Activated T-cell treated with anti-CD3 and anti-CD28 coated beads for 4 hours (primary cell): ENCODE data around the gene FAM83F.
"Not testable (repeated sequence)": the region's sequence is repeated elsewhere in the genome, so short reads cannot be mapped to it uniquely, and the experiment has no call there.

Experiments
- DNase-seq: peaks from one replicate; pipeline ENCODE4 v3.0.0-alpha.2; 2020

FAM83F gene

DNA sequence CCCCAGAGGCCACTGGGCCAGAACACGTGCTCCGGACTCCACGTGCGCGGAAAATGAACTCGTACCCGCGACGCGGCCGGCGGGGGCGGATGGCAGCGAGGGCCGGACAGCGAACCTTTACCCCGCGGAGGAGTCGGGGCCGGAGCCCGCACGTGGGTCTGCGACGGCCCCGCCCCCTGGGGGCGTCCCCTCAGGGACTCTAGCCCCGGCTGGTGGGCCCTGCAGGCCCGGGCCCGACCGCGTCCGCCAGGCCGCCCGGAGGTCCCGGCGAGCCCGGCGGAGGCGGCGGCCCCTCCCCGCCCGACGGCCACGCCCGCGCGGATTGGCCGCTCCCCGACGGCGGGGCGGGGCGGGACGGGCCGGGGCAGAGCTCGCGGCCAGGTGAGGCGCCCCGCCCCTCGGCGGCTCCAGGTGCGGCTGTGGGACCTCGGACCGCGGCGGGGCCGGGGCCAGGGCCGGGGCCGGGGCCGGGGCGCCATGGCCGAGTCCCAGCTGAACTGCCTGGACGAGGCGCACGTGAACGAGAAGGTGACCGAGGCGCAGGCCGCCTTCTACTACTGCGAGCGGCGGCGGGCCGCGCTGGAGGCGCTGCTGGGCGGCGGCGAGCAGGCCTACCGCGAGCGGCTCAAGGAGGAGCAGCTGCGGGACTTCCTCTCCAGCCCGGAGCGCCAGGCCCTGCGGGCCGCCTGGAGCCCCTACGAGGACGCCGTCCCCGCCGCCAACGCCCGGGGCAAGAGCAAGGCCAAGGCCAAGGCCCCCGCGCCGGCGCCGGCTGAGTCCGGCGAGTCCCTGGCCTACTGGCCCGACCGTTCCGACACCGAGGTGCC lies at the start of gene FAM83F:
TSS of gene FAM83F (plus strand) at position 389 of the 827 bp plus-strand sequence. CDS start at position 478, 89 bp downstream.
- DNase-seq: no peak

DNA sequence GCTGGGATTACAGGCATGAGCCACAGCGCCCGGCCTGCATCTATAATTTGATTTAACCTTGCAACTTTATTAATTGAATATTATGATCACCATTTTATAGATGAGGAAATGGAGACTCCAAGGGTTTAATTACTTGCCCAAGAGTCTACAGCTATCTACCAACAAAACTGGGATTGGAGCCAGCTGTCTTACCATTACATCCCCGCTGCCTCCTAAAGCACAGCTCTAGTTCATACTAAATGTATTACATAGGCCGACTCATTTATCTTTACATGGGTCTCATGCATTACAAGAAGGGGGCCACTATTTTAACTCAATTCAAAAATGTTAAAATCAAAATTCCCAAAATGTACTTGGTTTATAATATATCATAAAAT lies 48.6 kb upstream of the FAM83F start:
- no peak for DNase-seq

DNA sequence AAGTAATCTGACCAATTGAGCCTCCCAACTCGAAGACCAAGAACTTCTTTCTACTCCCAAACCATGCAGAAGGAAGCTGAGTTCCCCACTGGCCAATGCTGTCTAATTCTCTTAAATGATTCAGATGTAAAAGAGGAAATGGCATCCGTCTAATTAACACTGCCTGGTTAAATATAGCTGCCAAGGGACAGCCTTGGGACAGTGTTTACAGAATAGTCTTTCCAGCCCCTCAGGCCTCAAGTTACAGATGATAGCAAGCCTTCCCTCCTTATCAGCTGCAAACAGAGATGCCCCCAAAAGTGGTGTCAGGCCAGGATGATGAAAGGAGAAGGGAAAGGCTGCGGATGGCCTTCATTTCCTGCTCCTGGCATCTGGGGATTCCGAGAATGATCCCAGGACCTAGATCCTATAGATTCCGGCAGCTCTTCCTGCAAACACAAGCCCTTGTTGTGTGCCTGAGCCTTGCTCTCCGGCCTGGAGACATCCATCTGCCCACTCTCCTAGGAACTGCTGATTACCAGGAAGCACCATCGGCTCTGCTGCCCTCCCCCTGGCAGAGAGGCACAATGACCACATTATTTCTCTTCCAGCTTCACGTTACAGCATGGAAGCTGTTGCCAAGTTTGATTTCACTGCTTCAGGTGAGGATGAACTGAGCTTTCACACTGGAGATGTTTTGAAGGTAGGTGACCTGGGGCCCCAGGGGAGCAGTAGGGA lies 48.1 kb upstream of the FAM83F start:
- no peak for DNase-seq

DNA sequence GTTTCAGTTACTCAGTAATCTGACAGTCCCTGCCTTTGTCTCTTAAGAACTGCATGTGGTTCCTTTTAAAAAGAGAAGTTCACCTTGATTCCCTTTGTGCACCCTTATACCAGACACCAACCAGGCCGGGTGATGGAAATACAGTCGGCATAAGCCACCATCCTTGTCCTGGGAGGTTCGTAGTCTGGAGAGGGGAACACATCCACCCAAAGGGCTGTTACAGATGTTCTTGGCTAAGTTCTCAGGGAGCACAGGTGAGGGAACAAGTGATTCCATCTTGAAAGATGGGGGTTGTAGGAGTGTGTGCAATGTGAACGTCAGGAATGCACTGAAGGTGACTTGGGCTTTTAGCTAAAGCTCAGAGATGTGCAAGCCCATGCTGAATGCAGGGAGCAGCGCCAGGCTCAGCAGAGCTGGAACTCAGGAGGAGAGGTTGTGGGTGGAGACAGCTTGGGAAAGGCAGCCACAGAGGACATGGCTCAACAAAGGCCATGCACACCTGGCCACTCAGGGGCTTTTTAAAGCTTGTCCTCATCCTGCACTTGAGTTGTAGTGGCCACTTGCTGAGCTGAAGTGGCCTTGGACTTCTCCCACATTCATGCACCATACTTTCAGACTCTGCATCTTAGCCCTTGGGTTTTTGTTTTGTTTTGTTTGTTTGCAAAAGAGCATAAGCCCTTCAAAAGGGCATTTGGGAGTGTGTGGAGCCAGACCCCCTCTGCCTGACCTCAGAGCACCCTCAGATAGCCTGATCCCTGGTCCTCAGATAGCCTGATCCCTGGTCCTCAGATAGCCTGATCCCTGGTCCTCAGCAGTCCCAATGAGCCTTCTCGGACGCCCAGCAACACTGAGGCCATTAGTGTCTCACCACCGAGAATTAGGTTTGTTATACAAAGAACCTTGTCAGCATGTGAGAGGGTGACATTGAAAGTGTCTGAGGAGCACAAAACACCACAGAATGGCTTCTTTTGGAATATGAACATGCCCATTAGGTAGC lies 47.2 kb upstream of the FAM83F start:
- no peak for DNase-seq

DNA sequence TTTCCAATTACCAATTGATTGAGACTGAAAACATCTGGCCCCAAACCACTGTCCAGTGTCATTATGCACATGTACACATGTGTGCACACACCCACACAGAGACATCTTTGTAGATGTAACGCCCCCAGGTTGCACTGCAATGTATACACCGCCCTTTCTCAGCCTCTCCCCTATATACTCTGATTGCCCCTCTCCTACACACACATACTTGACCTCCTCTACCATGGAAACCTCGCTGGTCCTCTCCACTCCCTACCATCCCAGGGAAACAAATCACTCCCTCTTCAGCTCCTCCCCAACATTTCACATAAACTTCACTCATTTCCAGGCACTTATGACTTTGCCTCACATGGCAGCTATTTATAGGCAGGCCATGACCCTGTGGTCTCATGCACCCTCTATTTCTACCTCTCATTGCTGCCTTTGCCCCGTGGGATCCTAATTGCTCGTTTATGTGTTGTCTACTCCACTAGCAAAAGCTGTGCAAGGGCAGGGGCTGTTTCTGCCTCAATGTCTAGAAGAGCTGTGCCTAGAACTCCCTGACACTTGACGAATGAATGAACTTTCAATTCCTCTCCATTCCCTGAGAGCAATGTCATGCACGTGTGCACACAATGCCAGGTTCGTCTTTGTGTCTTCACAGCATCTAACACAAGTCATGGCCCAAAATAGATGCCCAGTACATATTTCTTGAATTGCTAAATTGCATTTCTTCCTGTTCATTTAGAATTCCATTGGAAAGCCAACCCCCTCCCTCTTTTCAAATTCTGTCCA lies 44.6 kb upstream of the FAM83F start:
- DNase-seq: no peak

DNA sequence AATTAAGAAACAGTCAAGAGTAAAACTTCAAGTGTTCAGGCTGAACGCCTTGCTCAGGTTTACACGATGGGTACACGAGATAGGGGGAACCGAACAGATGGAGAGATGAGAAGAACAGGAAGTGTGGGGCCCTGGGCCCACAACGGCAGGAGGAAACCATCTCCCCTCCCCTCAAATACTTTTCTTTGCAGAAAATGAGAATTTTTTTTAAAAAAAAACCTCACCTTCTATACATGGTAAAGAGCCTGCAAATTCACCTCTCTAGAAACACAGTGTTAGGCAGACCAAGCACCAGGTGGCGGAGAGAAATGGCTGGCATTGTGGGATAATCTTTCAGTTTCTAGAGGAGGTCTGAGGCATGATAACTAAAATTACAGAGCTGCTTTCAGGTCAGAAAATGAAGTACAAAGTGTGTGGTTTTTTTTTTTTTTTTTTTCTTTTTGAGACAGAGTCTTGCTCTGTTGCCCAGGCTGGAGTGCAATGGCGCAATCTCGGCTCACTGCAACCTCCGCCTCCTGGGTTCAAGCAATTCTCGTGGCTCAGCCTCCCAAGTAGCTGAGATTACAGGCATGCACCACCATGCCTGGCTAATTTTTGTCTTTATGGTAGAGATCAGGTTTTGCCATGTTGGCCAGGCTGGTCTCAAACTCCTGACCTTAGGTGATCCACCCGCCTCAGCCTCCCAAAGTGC lies 43.0 kb upstream of the FAM83F start:
- not testable (repeated sequence) for DNase-seq

DNA sequence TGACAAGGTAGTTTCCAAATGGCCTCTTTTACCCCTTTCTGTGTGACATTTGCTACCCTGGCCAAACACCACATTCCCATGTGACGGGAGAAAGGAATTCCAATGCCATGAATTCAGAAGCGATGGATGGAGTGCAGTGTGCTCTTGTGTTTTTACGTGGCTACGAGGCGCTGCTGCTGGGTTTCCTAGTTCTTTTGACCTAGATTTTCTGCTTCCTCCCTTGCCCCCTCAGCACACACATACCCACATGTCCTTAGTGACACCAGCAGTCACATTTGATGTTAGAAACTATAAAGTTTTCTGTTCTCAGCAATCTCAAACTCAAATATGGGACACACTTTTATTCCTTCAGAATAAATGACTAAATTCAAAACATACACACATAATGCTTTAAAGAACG lies 42.4 kb upstream of the FAM83F start:
- no peak for DNase-seq

DNA sequence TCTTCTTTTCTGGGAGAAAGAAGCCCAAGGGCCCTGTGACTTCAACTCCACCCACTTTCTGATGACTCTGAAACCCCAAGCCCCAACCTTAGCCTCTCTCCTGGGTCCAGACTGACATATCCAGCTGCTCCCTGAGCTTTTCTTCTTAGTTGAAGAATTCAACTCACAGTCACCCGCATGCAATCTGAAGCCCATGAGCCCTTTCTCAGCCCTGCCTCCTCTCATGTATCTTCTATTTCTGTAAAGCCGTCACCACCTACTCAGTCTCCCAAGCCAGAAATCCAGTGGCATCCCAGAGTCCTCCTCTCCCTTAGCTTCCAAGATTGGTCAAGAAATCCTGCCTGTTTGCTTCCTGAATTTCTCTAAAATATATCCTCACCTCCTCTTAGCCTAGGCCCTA lies 41.7 kb upstream of the FAM83F start:
- DNase-seq: no peak

DNA sequence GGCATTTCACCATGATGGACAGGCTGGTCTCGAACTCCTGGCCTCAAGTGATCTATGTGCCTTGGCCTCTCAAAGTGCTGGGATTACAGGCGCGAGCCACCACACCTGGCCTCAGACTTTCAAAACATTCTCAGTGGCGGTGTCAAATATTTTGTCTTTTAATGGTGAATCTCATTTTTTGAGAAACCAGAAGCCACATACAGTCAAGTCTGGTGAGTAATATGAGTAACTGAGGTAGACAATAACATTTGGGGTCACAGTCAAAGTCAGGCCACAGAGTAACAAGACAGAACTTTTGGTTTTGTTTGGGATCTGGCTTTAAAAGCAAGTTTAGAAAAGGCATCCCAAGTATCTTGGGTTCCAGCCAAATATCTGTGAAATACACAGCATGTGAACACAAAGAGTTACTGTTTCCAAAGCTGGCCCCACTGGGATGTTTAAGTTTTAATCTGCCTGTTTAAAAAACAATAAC lies 40.1 kb upstream of the FAM83F start:
- DNase-seq: no peak

DNA sequence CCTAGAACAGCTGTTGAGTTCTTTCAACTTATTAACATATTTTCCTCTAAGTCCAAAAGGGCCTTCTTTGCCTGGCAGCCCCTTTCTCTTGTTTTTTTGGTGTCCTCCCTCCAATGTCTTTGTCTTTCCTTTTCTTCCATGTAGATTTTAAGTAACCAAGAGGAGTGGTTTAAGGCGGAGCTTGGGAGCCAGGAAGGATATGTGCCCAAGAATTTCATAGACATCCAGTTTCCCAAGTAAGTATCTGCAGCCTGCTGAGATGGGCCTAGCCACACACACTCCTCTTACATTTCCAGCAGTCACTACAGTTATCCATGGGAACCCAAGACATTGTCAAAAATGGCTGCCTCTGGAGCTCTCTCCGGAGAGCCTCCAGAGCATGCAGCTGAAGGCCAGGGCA lies 39.1 kb upstream of the FAM83F start:
- no peak for DNase-seq

DNA sequence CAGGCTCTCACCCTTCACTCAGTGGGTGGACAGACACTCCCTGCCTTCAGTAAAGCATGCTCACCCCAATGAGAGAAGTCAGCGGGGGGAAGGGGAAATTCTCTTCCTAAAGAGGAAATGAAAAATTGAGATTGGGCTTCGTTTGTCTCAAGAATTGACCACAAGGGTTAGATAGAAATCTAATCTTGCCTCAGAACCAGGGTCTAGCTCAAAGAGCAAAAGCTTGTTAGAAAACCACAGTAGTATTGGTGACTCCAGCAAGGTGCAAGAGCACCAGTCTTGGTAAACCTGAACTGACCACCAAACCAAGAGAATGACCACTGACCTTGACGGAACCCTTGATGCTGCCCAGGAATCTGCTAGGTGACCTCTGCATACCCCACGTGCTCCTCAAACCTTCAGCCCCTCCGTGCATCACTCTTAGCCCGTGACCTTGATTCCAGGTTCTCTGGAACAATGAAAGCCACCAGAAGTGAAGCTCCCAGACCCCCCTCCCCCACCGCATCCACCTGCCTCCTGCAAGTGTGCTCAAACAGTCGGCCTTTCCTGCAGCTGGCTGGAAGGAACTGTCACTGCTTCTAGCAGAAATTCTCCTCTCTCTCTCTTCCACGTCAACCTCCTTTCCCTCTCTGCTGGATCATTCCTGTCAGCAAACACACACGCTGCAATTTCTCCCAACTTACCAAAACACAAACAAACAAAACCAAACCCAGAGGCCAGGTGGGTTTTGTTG lies 37.7 kb upstream of the FAM83F start:
- no peak for DNase-seq

DNA sequence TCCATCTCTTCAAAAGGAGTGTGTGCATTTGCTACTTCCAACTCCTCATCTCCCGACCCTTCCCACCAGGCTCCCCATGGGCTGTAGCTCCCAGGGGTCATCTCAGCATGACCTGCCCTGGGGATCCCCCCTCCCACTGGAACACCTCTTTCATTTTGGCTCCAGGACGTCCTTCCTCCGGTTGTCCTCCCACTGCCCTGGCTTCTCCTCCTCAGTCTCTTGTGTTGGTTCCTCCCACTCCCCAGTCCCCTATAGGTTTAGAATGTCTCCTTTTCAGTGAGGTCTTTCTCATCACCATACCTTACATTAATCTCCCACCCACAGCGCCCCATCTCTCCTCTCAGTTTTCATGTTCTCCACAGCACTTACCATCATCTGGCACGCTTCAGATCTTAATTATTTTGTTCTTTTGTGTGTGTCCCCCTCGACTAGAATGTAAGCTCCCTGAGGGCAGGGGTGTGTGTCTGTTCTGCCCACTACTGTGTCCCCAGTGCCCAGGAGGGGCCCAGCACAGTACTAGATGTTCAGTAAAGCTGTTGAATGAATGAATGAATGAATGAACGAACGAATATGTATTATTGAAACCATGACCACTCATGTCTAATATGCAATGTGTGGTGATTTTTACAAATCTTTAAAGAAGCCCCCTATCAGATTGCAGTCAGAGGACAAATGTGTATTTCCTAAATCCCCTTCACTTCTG lies 36.6 kb upstream of the FAM83F start:
- no peak for DNase-seq

DNA sequence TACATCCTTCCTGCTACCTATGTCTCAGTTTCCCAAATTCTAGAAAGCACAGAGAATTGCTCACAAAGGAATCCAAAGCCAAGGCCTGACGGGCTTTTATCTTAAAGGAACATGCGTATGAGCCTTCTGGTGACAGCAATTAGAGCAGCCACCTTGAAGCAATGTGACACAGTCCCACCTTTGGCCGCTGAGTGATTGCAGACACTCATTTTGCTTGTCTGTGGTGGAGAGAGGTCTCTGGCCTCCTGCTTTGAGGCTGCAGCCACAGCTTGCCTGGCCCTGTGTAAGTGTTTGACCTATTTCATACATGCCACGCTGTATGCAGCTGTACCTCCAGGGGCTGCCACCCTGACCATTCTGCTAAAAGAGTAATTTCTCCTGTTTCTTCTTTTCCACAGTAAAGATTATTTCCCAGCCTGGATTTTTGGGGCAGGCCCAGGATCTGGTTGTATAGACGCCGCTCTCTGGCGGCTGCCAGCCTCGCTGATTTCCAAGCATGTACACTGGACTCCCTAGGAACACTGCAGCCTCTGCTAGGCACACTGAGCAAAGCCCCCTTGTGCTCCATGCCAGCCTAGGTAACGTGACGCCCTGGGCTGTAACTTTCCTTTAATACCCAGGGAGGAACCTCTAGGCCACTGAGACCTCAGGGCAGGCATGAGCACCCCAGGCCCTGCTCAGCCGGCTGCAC lies 35.7 kb upstream of the FAM83F start:
- DNase-seq: no peak

DNA sequence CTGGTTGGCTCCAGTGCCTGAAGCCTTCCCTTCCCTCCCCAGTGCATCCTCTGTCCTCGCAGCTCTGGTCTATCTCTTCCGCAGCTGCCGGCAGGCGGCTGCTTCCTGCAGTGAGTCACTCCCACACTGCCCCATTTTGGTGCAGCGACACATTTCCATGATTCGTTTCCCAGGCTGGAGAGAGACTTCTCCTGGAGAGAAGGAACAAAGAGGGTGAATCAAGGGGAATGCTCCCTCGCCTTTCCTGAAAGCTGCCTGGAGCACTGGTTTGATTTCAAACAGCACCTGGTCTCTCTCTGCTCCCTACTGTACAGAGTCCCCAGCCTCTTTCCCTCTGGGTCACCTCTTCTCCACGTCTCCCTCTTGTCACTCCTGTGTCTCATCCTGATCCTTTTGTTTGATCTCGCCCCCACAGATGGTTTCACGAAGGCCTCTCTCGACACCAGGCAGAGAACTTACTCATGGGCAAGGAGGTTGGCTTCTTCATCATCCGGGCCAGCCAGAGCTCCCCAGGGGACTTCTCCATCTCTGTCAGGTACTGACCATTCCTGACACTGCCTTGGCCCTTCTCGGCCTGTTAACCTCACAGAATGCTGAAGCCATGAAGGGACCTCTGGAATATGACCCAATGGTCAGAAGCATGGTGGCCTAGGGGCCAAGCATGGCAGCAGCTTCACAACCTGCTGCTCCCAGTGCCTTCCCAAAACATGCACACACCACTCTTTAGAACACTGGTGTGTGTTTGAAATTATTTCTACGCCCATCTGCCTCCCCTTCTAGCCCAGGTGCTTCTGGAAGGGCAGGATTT lies 34.9 kb upstream of the FAM83F start, which contains the start of gene TMA7B:
TSS of gene TMA7B (plus strand) at position 758 of the 808 bp plus-strand sequence. CDS start 3,978 bp downstream, outside the sequence.
- DNase-seq: no peak

DNA sequence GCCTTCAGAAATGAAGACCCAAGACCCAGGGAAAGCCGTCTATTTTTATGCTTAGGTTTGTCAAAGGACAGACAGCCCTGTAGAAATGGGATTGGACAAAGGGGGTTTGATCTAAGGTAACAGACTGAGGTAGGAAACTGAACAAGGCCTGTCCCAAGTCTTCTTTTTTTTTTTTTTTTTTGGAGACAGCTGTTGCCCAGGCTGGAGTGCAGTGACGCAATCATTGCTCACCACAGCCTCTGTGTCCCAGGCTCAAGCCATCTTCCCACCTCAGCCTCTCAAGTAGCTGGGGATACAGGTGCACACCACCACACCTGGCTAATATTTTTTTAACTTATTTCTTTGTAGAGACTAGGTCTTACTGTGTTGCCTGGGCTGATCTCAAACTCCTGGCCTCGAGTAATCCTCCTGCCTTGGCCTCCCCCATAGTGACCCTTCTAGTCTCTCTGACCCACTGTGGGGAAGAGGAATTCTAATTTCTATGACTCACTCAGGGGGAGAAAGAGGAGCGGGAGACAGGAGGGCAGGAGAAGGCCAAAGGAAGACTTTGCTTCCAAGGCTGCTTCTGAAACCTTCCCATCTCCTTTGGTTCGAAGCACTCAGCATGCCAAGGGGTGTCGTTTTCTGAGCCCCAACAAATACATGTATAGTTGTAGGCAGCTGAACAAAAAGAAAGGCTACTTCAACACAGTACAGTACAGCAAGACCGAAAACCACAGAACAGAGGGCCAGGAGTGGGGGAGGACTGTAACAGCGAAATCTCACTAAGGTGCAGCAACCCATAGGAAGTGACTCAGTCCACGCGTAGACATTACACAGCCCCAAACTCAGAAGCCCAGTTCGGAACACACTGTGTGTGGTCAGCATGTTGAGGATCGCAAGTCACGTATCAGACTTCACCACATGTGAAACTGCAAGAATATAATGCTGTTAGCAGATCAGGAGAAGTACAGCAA lies 33.7 kb upstream of the FAM83F start:
- DNase-seq: peak; percentile 39

DNA sequence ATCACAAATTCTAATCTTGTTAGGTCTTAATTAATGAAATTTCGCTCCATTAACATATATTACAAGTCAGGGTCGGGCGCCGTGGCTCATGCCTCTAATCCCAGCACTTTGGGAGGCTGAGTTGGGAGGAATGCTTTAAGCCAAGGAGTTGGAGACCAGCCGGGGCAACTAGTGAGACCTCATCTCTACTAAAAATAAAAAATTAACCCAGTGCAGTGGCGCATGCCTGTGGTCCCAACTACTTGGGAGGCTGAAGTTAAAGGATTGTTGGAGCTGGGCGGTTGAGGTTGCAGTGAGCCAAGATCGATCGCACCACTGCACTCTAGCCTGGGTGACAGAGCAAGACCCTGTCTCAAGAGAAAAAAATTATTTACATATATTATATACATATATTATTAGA lies 32.7 kb upstream of the FAM83F start:
- DNase-seq: no peak

DNA sequence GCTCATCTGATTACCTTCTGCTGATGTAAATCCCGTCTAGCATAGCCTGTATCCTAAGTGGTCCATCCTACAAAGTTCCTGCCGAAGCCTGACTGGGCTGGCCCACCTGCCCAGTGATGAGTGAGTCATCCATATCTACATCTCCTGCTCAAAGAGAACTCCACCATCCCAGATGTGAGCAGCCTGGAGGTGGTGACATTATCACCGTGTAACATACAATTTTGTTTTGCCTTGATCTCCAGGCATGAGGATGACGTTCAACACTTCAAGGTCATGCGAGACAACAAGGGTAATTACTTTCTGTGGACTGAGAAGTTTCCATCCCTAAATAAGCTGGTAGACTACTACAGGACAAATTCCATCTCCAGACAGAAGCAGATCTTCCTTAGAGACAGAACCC lies 29.0 kb upstream of the FAM83F start:
- no peak for DNase-seq
